HG03175 (cell line): ENCODE results near the gene NOTCH4.
A peak's percentile ranks its signal among the peaks of the same experiment; 100 is the strongest.
"Not testable (repeated sequence)": the region's sequence is repeated elsewhere in the genome, so short reads cannot be mapped to it uniquely, and the experiment has no call there.

ENCODE experiments used
- ATAC-seq: cut with Tn5 transposase; IDR thresholded peaks from one replicate; pipeline ENCODE4 v1.9.1; 2021; ENCODE audit warnings: mild to moderate bottlenecking, moderate library complexity; ENCODE audit not compliant: unreplicated experiment

Gene NOTCH4

GRCh38 chr6:32223258-32224235 lies at the start of gene NOTCH4:
Gene NOTCH4 (minus strand): TSS chr6:32224067. CDS start chr6:32223928, 139 bp downstream.
- no peak for ATAC-seq

GRCh38 chr6:32271429-32271828 lies 47.6 kb upstream of the NOTCH4 start:
- ATAC-seq = no peak

GRCh38 chr6:32268459-32268858 lies 44.6 kb upstream of the NOTCH4 start:
- not testable (repeated sequence) for ATAC-seq

- no peak for ATAC-seq
These were observed 43.2 kb upstream of the NOTCH4 start for GRCh38 chr6:32267035-32267434.

GRCh38 chr6:32257262-32257661 lies 33.4 kb upstream of the NOTCH4 start:
- ATAC-seq = not testable (repeated sequence)

- no peak for ATAC-seq
These were observed 31.6 kb upstream of the NOTCH4 start for GRCh38 chr6:32255199-32256153.

- no peak for ATAC-seq
These were observed 30.9 kb upstream of the NOTCH4 start for GRCh38 chr6:32254761-32255198.

- ATAC-seq = peak; percentile 43
These were observed 28.6 kb upstream of the NOTCH4 start for GRCh38 chr6:32252331-32253009.

GRCh38 chr6:32249262-32249661 lies 25.4 kb upstream of the NOTCH4 start:
- ATAC-seq = no peak

GRCh38 chr6:32247401-32247800 lies 23.5 kb upstream of the NOTCH4 start:
- no peak for ATAC-seq

- ATAC-seq = no peak
These were observed 21.1 kb upstream of the NOTCH4 start for GRCh38 chr6:32244946-32245398.

- no peak for ATAC-seq
These were observed 20.4 kb upstream of the NOTCH4 start for GRCh38 chr6:32244270-32244669.

- not testable (repeated sequence) for ATAC-seq
These were observed 18.5 kb upstream of the NOTCH4 start for GRCh38 chr6:32242318-32242813.

GRCh38 chr6:32240686-32241085 lies 16.8 kb upstream of the NOTCH4 start:
- no peak for ATAC-seq

- no peak for ATAC-seq
These were observed 15.6 kb upstream of the NOTCH4 start for GRCh38 chr6:32239462-32239861.

- ATAC-seq = no peak
These were observed 11.1 kb upstream of the NOTCH4 start for GRCh38 chr6:32234934-32235333.

- ATAC-seq = no peak
These were observed 2.6 kb upstream of the NOTCH4 start for GRCh38 chr6:32226434-32226833.

- peak; percentile 49 for ATAC-seq
These were observed 829 bp upstream of the NOTCH4 start for GRCh38 chr6:32224696-32225095.

GRCh38 chr6:32222333-32223230 lies 1.3 kb downstream of the NOTCH4 start:
- no peak for ATAC-seq
